Heart left ventricle (tissue), 13 donors: ENCODE measurements around the gene HS6ST3.

Experiments
- POLR2A ChIP-seq, 2 donors: fragments of 450-650 bp; IDR thresholded peaks; one replicate each; pipeline ENCODE4 v1.6.1; 2017; ENCODE audit warnings: antibody characterized with exemption in 2 of 2, mild to moderate bottlenecking in 2 of 2, moderate library complexity in 2 of 2
- TF ChIP-seq, protein P1 (sequence below), 12 donors: fragments of 200-600 bp; sonication (generic) in 4 of 12; IDR thresholded peaks; one replicate each; pipeline versions ENCODE4 v1.5.0 to v1.8.0; 2018 to 2022; ENCODE audit warnings: antibody characterized with exemption in 12 of 12, mild to moderate bottlenecking in 5 of 12
- donor health status: ischemic (EF 13 %, LVEDD 7.1; RV severe dilation, severe dysfunction).
- donor health status: DM: no; HTN: yes; CAD: no.
- donor health status: DM: no; HTN: no; CAD: no.
- donor health status: ischemic (EF 25% LVEDD 6.9; RV normal size, moderate dysfunction).
- donor health status: ischemic (EF 25% LVEDD 5.7; RV mildly dilated, moderate dysfunction).
- donor health status: ischemic (EF 35%, LVEDD 5.7; RV mildly dilated, moderate dysfunction).
- donor health status: nonischemic (EF 11% LVEDD 7.7; RV severe dilation, severe dysfunction).
- donor health status: DM: yes; HTN: yes; CAD: no.
- donor health status: PGD.
- donor health status: ischemic (EF 29% LVEDD 5.4; RV normal size, mild dysfunction).
- donor health status: nonischemic (EF 23%, LVEDD 6.1; RV moderate dilation, normal function).

DNA sequence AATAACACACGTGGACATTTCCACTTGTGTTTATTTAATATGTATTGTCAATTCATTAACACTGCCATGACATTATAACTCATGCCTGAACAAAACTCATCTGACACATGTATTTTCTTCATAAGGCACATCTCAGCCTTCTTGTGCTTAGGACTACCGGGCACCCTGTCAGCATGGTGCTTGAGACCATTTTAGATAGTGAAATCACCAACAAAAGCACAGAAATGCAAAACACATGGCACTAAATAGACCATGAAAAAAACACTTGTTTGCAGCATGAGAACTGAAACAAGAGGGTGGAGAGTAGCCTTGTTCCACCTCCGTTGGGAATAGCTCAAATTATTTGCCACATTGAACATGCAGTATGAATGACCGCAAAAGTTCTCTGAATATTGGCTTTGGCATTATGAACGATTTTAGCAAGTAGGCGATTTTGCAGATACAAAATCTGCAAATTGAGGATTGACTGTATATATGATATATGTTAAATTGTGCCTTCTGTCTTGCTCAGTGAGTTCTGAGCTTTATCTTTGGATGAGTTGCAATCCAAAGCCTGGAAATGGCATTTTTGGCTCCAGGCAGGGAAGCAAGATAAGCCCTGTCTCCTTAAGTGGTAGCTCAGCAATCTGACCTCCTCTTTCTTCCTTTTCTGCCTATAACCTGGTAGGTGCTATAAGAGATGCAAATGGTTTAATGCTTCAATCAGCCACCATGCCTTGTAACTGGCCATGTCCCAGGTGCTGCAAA is 328.2 kb downstream of the HS6ST3 start:
- TF ChIP-seq, protein P1, sequence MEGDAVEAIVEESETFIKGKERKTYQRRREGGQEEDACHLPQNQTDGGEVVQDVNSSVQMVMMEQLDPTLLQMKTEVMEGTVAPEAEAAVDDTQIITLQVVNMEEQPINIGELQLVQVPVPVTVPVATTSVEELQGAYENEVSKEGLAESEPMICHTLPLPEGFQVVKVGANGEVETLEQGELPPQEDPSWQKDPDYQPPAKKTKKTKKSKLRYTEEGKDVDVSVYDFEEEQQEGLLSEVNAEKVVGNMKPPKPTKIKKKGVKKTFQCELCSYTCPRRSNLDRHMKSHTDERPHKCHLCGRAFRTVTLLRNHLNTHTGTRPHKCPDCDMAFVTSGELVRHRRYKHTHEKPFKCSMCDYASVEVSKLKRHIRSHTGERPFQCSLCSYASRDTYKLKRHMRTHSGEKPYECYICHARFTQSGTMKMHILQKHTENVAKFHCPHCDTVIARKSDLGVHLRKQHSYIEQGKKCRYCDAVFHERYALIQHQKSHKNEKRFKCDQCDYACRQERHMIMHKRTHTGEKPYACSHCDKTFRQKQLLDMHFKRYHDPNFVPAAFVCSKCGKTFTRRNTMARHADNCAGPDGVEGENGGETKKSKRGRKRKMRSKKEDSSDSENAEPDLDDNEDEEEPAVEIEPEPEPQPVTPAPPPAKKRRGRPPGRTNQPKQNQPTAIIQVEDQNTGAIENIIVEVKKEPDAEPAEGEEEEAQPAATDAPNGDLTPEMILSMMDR (IDR thresholded peaks at IDR 0.05), result no peak
- no peak for TF ChIP-seq POLR2A (IDR thresholded peaks at IDR 0.05)
